K562 (cell line): ENCODE data around the gene SYT15. TPM values are rescaled to one million over a fixed set of nuclear protein-coding genes. Genes with fewer than 3 reads are reported as not detected.

Source experiments
- BMI1 ChIP-seq: fragments of 150-350 bp; IDR thresholded peaks from 2 replicates; pipeline ENCODE4 v1.6.1; 2014; ENCODE audit warnings: low read length
- CTCFL ChIP-seq: IDR thresholded peaks from 2 replicates; pipeline ENCODE4 v1.6.1; 2011; ENCODE audit warnings: borderline replicate concordance, low read depth, mild to moderate bottlenecking, moderate library complexity, low read length; ENCODE audit not compliant: insufficient read depth, poor library complexity, severe bottlenecking
- GATAD2B ChIP-seq: fragments of 450-650 bp; IDR thresholded peaks from 2 replicates; pipeline ENCODE4 v1.6.1; 2017; ENCODE audit warnings: mild to moderate bottlenecking, borderline replicate concordance
- HCFC1 ChIP-seq: IDR thresholded peaks from 2 replicates; pipeline ENCODE4 v1.6.1; 2012; ENCODE audit warnings: low read depth, low read length, improper control_type of control experiment
- KAT8 ChIP-seq: fragments of 450-650 bp; IDR thresholded peaks from 2 replicates; pipeline ENCODE4 v1.6.1; 2016; ENCODE audit warnings: low read depth, mild to moderate bottlenecking
- KLF1 ChIP-seq: fragments of 450-650 bp; IDR thresholded peaks from 2 replicates; pipeline ENCODE4 v1.6.1; 2016; ENCODE audit warnings: missing genetic modification characterization, missing compliant biosample characterization
- MBD2 ChIP-seq: sonication (generic); IDR thresholded peaks from 2 replicates; pipeline ENCODE4 v1.6.1; 2016; ENCODE audit warnings: low read depth, borderline replicate concordance
- MYNN ChIP-seq, 2 experiments: sonication (generic); formaldehyde crosslinking in 1 of 2; IDR thresholded peaks; 2 replicates each; pipeline versions ENCODE4 v1.5.0 to v1.6.1; 2016 to 2020; ENCODE audit warnings: antibody characterized with exemption in 1 of 2, missing genetic modification reagents in 1 of 2
- RB1 ChIP-seq: fragments of 450-650 bp; IDR thresholded peaks from 2 replicates; pipeline ENCODE4 v1.6.1; 2017; ENCODE audit warnings: low read depth, mild to moderate bottlenecking
- SAP30 ChIP-seq: fragments of 200-600 bp; sonication (generic); IDR thresholded peaks from 2 replicates; pipeline ENCODE4 v1.6.1; 2012; ENCODE audit warnings: borderline replicate concordance, low read depth, mild to moderate bottlenecking, moderate library complexity, low read length, control low read depth, inconsistent platforms; ENCODE audit not compliant: insufficient read depth, poor library complexity, severe bottlenecking
- SRSF7 ChIP-seq: fragments of 200-400 bp; formaldehyde crosslinking; optimal IDR thresholded peaks from 2 replicates; pipeline ENCODE3; 2017; ENCODE audit warnings: mild to moderate bottlenecking, low read depth, low read length
- STAT6 ChIP-seq: sonication (generic); formaldehyde crosslinking; IDR thresholded peaks from 2 replicates; pipeline ENCODE4 v1.8.1; 2023; ENCODE audit warnings: mild to moderate bottlenecking, missing genetic modification reagents
- TBL1XR1 ChIP-seq, 2 experiments: IDR thresholded peaks; 2 replicates each; pipeline ENCODE4 v1.6.1; 2012; ENCODE audit warnings: improper control_type of control experiment in 2 of 2, low read length in 2 of 2, mild to moderate bottlenecking in 1 of 2
- TOE1 ChIP-seq, 2 experiments: fragments of 450-650 bp in 1 of 2; sonication (generic) in 1 of 2; formaldehyde crosslinking in 1 of 2; IDR thresholded peaks; 2 replicates each; pipeline versions ENCODE4 v1.7.1 to v1.8.0; 2016 to 2022; ENCODE audit warnings: borderline replicate concordance in 2 of 2, mild to moderate bottlenecking in 2 of 2, antibody characterized with exemption in 1 of 2, inconsistent platforms in 1 of 2, low read depth in 1 of 2, missing genetic modification reagents in 1 of 2, moderate library complexity in 1 of 2
- ZFP36 ChIP-seq: fragments of 150-350 bp; IDR thresholded peaks from 2 replicates; pipeline ENCODE4 v1.6.1; 2018; ENCODE audit warnings: low read length, low read depth; ENCODE audit not compliant: partially characterized antibody
- ZKSCAN1 ChIP-seq: fragments of 150-350 bp; IDR thresholded peaks from 2 replicates; pipeline ENCODE4 v1.6.1; 2016; ENCODE audit warnings: low read depth, low read length
- ZNF140 ChIP-seq: fragments of 250-450 bp; sonication (Bioruptor Pico); IDR thresholded peaks from 2 replicates; pipeline ENCODE4 v1.8.0; 2021; ENCODE audit warnings: moderate library complexity, mild to moderate bottlenecking, inconsistent platforms
- ZNF253 ChIP-seq: fragments of 250-450 bp; sonication (Bioruptor Pico); conservative IDR thresholded peaks from 2 replicates; pipeline ENCODE4 v1.6.1; 2021; ENCODE audit warnings: mild to moderate bottlenecking
- ZNF395 ChIP-seq: fragments of 200-800 bp; sonication (Bioruptor generic); IDR thresholded peaks from 2 replicates; pipeline ENCODE4 v1.6.1; 2017; ENCODE audit warnings: missing genetic modification characterization, missing compliant biosample characterization
- ZNF589 ChIP-seq: fragments of 200-800 bp; sonication (Bioruptor generic); IDR thresholded peaks from 2 replicates; pipeline ENCODE4 v1.6.1; 2016; ENCODE audit warnings: low read depth, missing genetic modification characterization, missing compliant biosample characterization
- polyA plus RNA-seq, 8 experiments: library from polyadenylated mRNA; depleted of rRNA in 4 of 8; stranded (reverse) in 5 of 8; unstranded in 3 of 8; fragments of >200 nt; fragmentation: Nextera tagmentation in 2 of 8; fragmentation: Illumina TruSeq in 1 of 8; extraction: Ambion mirVana in 2 of 8; extraction: Trizol in 1 of 8; gene quantifications; 2 replicates each; pipeline versions ENCODE4 v1.2.1 to v1.2.3, GENCODE V29; 2011 to 2014; ENCODE audit warnings: inconsistent platforms in 1 of 8, missing spikeins in 1 of 8
- total RNA-seq, 7 experiments: library from RNA; depleted of rRNA in 6 of 7; stranded (reverse); fragments of >200 nt in 6 of 7; fragmentation: Illumina TruSeq in 2 of 7; extraction: Trizol in 2 of 7; gene quantifications; 2 replicates each; pipeline versions ENCODE4 v1.2.1 to v1.2.3, GENCODE V29; 2011 to 2021; ENCODE audit warnings: low replicate concordance in 1 of 7

SYT15 gene
- total and polyA plus RNA-seq, 9 of the 15 experiments (the other 6 are each of a cell fraction or from before 2014, with no cell fraction given): 0.05 to 0.82 (median 0.21) TPM; not detected in 1

- TF ChIP-seq MYNN (IDR thresholded peaks at IDR 0.05): no peak
- 0 out of 2 replicates have a peak, but pooled peaks have one; percentile 11 for TF ChIP-seq MYNN (CRISPR knock-in tag; IDR thresholded peaks at IDR 0.05)
- TF ChIP-seq ZNF140: no peak
- no peak for TF ChIP-seq ZNF395 (CRISPR knock-in tag)
- 0 out of 2 replicates have a peak, but pooled peaks have one; percentile 31 for TF ChIP-seq RB1
- TF ChIP-seq HCFC1: no peak
- no peak for TF ChIP-seq MBD2
- TF ChIP-seq ZKSCAN1: no peak
- TF ChIP-seq ZNF589 (CRISPR knock-in tag): no peak
- no peak for TF ChIP-seq GATAD2B
- no peak for TF ChIP-seq ZNF253 (CRISPR knock-in tag)
- no peak for TF ChIP-seq STAT6 (CRISPR knock-in tag)
- TF ChIP-seq KAT8: no peak
- peak; percentile 54 for TF ChIP-seq CTCFL
- no peak for TF ChIP-seq ZFP36
- no peak for TF ChIP-seq SRSF7
- TF ChIP-seq TBL1XR1 (IDR thresholded peaks at IDR 0.05; ENCODE audit: low read length in 2 of 2): no peak
- no peak for TF ChIP-seq TOE1 (IDR thresholded peaks at IDR 0.05; ENCODE audit: borderline replicate concordance)
- no peak for TF ChIP-seq TOE1 (CRISPR knock-in tag; IDR thresholded peaks at IDR 0.05; ENCODE audit: borderline replicate concordance, low read depth)
- no peak for TF ChIP-seq KLF1 (tag)
- TF ChIP-seq SAP30: no peak
- TF ChIP-seq BMI1: no peak
Observed at GRCh38 chr10:46544989-46545791, 33.7 kb upstream of the SYT15 start (continued).
